Umbilical cord (tissue), 2 donors: ENCODE measurements around the gene NUP54. TPM values are rescaled to one million over a fixed set of nuclear protein-coding genes. Genes with fewer than 3 reads are reported as not detected.
A peak's percentile ranks its signal among the peaks of the same experiment; 100 is the strongest.

ENCODE experiments used
- DNase-seq: peaks from one replicate; pipeline ENCODE4 v3.0.0-alpha.2; 2015; ENCODE audit warnings: low spot score
- total RNA-seq: library from RNA; depleted of rRNA; stranded (reverse); fragments of >200 nt; gene quantifications from one replicate; pipeline ENCODE4 v1.2.3, GENCODE V29; 2014; ENCODE audit warnings: low replicate concordance; ENCODE audit not compliant: insufficient read depth

Gene NUP54
- 96.3 TPM for total RNA-seq

- DNase-seq: peak; percentile 98
These were observed at the start of gene NUP54 for GRCh38 chr4:76148142-76148865. NUP54 (minus strand) TSS chr4:76148397; CDS start chr4:76148374, 23 bp downstream.

- DNase-seq: no peak
These were observed 49.0 kb upstream of the NUP54 start for GRCh38 chr4:76197031-76197743.

- no peak for DNase-seq
These were observed 48.2 kb upstream of the NUP54 start for GRCh38 chr4:76196376-76196775.

- DNase-seq: no peak
These were observed 47.1 kb upstream of the NUP54 start for GRCh38 chr4:76195326-76195725.

GRCh38 chr4:76194325-76194724 is 46.1 kb upstream of the NUP54 start:
- DNase-seq: no peak

- no peak for DNase-seq
These were observed 44.0 kb upstream of the NUP54 start for GRCh38 chr4:76192236-76192635.

- no peak for DNase-seq
These were observed 40.4 kb upstream of the NUP54 start for GRCh38 chr4:76188557-76188956.

GRCh38 chr4:76188149-76188548 is 40.0 kb upstream of the NUP54 start:
- DNase-seq: no peak

- no peak for DNase-seq
These were observed 39.0 kb upstream of the NUP54 start for GRCh38 chr4:76187152-76187551.

GRCh38 chr4:76182463-76182862 is 34.3 kb upstream of the NUP54 start:
- no peak for DNase-seq

GRCh38 chr4:76179398-76180318 is 31.5 kb upstream of the NUP54 start:
- peak; percentile 78 for DNase-seq

- no peak for DNase-seq
These were observed 30.1 kb upstream of the NUP54 start for GRCh38 chr4:76178296-76178695.

GRCh38 chr4:76177709-76178108 is 29.5 kb upstream of the NUP54 start:
- no peak for DNase-seq

GRCh38 chr4:76175336-76175735 is 27.1 kb upstream of the NUP54 start:
- DNase-seq: no peak

- no peak for DNase-seq
These were observed 26.0 kb upstream of the NUP54 start for GRCh38 chr4:76174216-76174615.

- no peak for DNase-seq
These were observed 20.5 kb upstream of the NUP54 start for GRCh38 chr4:76168688-76169087.

- no peak for DNase-seq
These were observed 18.3 kb upstream of the NUP54 start for GRCh38 chr4:76166480-76166879.

GRCh38 chr4:76160355-76160754 is 12.2 kb upstream of the NUP54 start:
- DNase-seq: no peak

- DNase-seq: no peak
These were observed 8.4 kb upstream of the NUP54 start for GRCh38 chr4:76156635-76157034.

GRCh38 chr4:76155979-76156378 is 7.8 kb upstream of the NUP54 start:
- DNase-seq: no peak

- no peak for DNase-seq
These were observed 5.2 kb upstream of the NUP54 start for GRCh38 chr4:76153356-76153755.
